Endothelial cell (in vitro differentiated cells): ENCODE measurements around the gene GPR141. TPM values are rescaled to one million over a fixed set of nuclear protein-coding genes. Genes with fewer than 3 reads are reported as not detected.

ENCODE experiments used
- DNase-seq: peaks from one replicate; pipeline ENCODE4 v3.0.0; 2021; ENCODE audit warnings: low spot score
- H3K27ac Mint-ChIP-seq: one replicate; pipeline ENCODE4 v1.8.0; 2021; ENCODE audit warnings: mixed read lengths, inconsistent platforms; ENCODE audit not compliant: unreplicated experiment
- H3K27me3 Mint-ChIP-seq: one replicate; pipeline ENCODE4 v1.8.0; 2021; ENCODE audit warnings: mild to moderate bottlenecking, moderate library complexity, mixed read lengths, inconsistent platforms; ENCODE audit not compliant: unreplicated experiment
- H3K36me3 Mint-ChIP-seq: one replicate; pipeline ENCODE4 v1.8.0; 2021; ENCODE audit warnings: mild to moderate bottlenecking, low read depth, mixed read lengths, inconsistent platforms; ENCODE audit not compliant: unreplicated experiment
- H3K4me1 Mint-ChIP-seq: one replicate; pipeline ENCODE4 v1.8.0; 2021; ENCODE audit warnings: mild to moderate bottlenecking, mixed read lengths, inconsistent platforms; ENCODE audit not compliant: unreplicated experiment
- H3K4me3 Mint-ChIP-seq: one replicate; pipeline ENCODE4 v1.8.0; 2021; ENCODE audit warnings: mild to moderate bottlenecking, mixed read lengths, inconsistent platforms; ENCODE audit not compliant: unreplicated experiment
- H3K9me3 Mint-ChIP-seq: one replicate; pipeline ENCODE4 v1.8.0; 2021; ENCODE audit warnings: mixed read lengths, inconsistent platforms; ENCODE audit not compliant: unreplicated experiment
- CTCF ChIP-seq: fragments of 200-600 bp; sonication (generic); IDR thresholded peaks from one replicate; pipeline ENCODE4 v1.5.0; 2021; ENCODE audit warnings: antibody characterized with exemption; ENCODE audit not compliant: unreplicated experiment
- total RNA-seq: library from RNA; stranded (reverse); fragmentation: NEBNext Ultra II Directional; extraction: Animal tissue kit (Norgen Biotek cat#: 25700); gene quantifications from one replicate; pipeline ENCODE4 v1.2.1, GENCODE V29; 2021; ENCODE audit not compliant: unreplicated experiment

The GPR141 gene
- total RNA-seq, 1 donor from 2014 or later = not detected

DNA sequence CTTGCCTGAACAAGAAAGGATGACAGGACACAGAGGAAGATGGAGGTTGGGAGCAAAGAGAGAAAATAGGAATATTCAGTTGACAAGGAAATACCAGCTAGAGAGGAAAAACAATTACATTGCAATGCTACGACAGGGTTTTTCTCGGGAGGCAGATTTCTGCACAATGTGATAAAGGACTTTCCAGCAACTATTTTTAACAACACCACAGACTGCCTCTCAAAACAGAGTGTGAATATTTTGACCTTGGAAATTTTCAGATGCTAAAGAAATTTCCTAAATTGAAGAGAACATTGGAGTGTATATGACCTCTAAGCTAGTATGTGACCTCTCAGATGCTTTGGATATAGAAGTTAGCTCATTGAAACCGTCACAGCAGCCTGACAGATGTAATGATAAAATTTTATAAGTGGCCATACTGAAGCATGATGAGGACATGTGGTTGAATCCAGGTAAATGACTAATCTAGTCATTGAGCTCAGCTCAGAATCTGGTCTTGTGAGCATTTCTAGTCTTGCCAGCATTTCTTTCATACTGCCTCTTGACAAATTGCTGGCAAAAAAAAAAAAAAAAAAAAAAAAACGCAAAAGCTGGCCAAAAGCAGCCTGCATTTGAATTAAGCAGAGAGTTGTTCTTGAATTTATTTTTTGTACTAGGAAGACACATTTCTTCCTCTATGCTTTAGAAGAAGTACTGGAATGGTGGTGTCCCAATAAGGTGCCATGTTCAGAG lies 24.4 kb downstream of the GPR141 start:
- peaks cover 1% of the 10 kb centered on the region for H3K27me3 Mint-ChIP-seq
- DNase-seq = no peak
- no peaks in the 10 kb centered on the region for H3K36me3 Mint-ChIP-seq
- peaks cover 33% of the 10 kb centered on the region for H3K4me1 Mint-ChIP-seq
- H3K9me3 Mint-ChIP-seq = no peaks in the 10 kb centered on the region
- H3K4me3 Mint-ChIP-seq = no peak overlapping the region
- peak overlapping the region; percentile 8 for H3K27ac Mint-ChIP-seq
- no peak for TF ChIP-seq CTCF

GRCh38 chr7:37709631-37710509 lies 26.3 kb downstream of the GPR141 start:
- Mint-ChIP-seq H3K27ac (no peak overlapping the region), H3K4me1 (peaks cover 34% of the 10 kb centered on the region), H3K4me3 (no peak overlapping the region), H3K27me3 (no peaks in the 10 kb centered on the region), H3K36me3 (no peaks in the 10 kb centered on the region), H3K9me3 (no peaks in the 10 kb centered on the region)
- no peak for DNase-seq
- TF ChIP-seq CTCF = no peak

DNA sequence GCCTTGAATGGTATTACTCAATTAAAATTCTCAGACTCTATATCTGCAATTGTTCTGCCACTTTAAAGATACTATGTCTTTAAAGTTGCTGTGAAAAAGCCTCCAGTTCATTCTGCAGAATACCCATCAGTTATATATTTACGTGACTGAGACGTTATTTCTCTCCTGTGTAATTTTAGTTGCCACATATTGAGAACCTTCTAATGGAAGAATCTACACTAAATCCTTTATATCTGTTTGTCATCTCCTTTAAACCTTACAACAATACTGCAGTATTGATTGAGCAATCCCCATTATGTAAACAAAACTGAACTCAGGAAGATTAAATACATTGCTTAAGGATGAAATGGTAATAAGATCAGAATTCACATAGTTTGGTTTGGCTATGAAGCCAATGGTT lies 30.0 kb downstream of the GPR141 start:
- Mint-ChIP-seq H3K4me1 (peaks cover 10% of the 10 kb centered on the region), H3K27ac (no peak overlapping the region), H3K9me3 (no peaks in the 10 kb centered on the region), H3K36me3 (no peaks in the 10 kb centered on the region), H3K27me3 (no peaks in the 10 kb centered on the region), H3K4me3 (no peak overlapping the region)
- DNase-seq = no peak
- no peak for TF ChIP-seq CTCF

- H3K27me3 Mint-ChIP-seq = no peaks in the 10 kb centered on the region
- no peak for TF ChIP-seq CTCF
- no peaks in the 10 kb centered on the region for H3K9me3 Mint-ChIP-seq
- no peak overlapping the region for H3K4me3 Mint-ChIP-seq
- peaks cover 10% of the 10 kb centered on the region for H3K4me1 Mint-ChIP-seq
- no peak for DNase-seq
- H3K27ac Mint-ChIP-seq = no peak overlapping the region
- no peaks in the 10 kb centered on the region for H3K36me3 Mint-ChIP-seq
Observed at GRCh38 chr7:37714606-37715005, 31.0 kb downstream of the GPR141 start.

- no peak for DNase-seq
- no peak for TF ChIP-seq CTCF
- H3K9me3 Mint-ChIP-seq = no peaks in the 10 kb centered on the region
- H3K27ac Mint-ChIP-seq = no peak overlapping the region
- H3K4me1 Mint-ChIP-seq = peaks cover 7% of the 10 kb centered on the region
- H3K4me3 Mint-ChIP-seq = no peak overlapping the region
- H3K27me3 Mint-ChIP-seq = no peaks in the 10 kb centered on the region
- no peaks in the 10 kb centered on the region for H3K36me3 Mint-ChIP-seq
Observed at GRCh38 chr7:37718585-37718984, 35.0 kb downstream of the GPR141 start.
